ENCODE data around the gene RXRG.

- TF ChIP-seq EZH2 (IDR thresholded peaks at IDR 0.05; ENCODE audit: borderline replicate concordance, low read depth, low read length, severe bottlenecking) (no peak), CTCF (IDR thresholded peaks at IDR 0.05; ENCODE audit: borderline replicate concordance, extremely low read depth, low read length, poor library complexity, severe bottlenecking) (no peak)
Measured at GRCh38 chr1:165434281-165434680, 10.6 kb downstream of the RXRG start.
